HepG2 (cell line): ENCODE data around the gene IL1B. TPM values are rescaled to one million over a fixed set of nuclear protein-coding genes. Genes with fewer than 3 reads are reported as not detected.

ENCODE experiments used
- BHLHE40 ChIP-seq: IDR thresholded peaks from 2 replicates; pipeline ENCODE4 v1.6.1; 2011; ENCODE audit warnings: low read length, improper control_type of control experiment
- CHCHD3 ChIP-seq: sonication (generic); formaldehyde crosslinking; IDR thresholded peaks from 2 replicates; pipeline ENCODE4 v1.8.0; 2022; ENCODE audit warnings: mild to moderate bottlenecking, missing genetic modification reagents, moderate library complexity
- CREM ChIP-seq, 2 experiments: sonication (generic) in 1 of 2; formaldehyde crosslinking in 1 of 2; IDR thresholded peaks; 2 replicates each; pipeline versions ENCODE4 v1.4.0 to v1.6.1; 2016 to 2020; ENCODE audit warnings: antibody characterized with exemption in 1 of 2, mild to moderate bottlenecking in 1 of 2, missing genetic modification reagents in 1 of 2
- GLI4 ChIP-seq: sonication (generic); formaldehyde crosslinking; IDR thresholded peaks from 2 replicates; pipeline ENCODE4 v1.5.1; 2020; ENCODE audit warnings: missing genetic modification reagents, mild to moderate bottlenecking, moderate library complexity, borderline replicate concordance
- KDM1A ChIP-seq: IDR thresholded peaks from 2 replicates; pipeline ENCODE4 v1.6.1; 2016; ENCODE audit warnings: missing compliant biosample characterization
- RNF2 ChIP-seq: fragments of 450-650 bp; conservative IDR thresholded peaks from 2 replicates; pipeline ENCODE4 v1.6.1; 2016; ENCODE audit warnings: low read depth
- STAT5B ChIP-seq: sonication (generic); formaldehyde crosslinking; IDR thresholded peaks from 2 replicates; pipeline ENCODE4 v1.4.0; 2020; ENCODE audit warnings: missing genetic modification reagents
- TBL1XR1 ChIP-seq: fragments of 150-350 bp; IDR thresholded peaks from 2 replicates; pipeline ENCODE4 v1.6.1; 2014; ENCODE audit warnings: borderline replicate concordance, low read length; ENCODE audit not compliant: partially characterized antibody
- WIZ ChIP-seq: sonication (generic); formaldehyde crosslinking; IDR thresholded peaks from 2 replicates; pipeline ENCODE4 v1.5.1; 2020; ENCODE audit warnings: mild to moderate bottlenecking, missing genetic modification reagents
- YEATS2 ChIP-seq: sonication (generic); formaldehyde crosslinking; IDR thresholded peaks from 2 replicates; pipeline ENCODE4 v1.4.0; 2020; ENCODE audit warnings: missing genetic modification reagents, borderline replicate concordance
- ZNF20 ChIP-seq: sonication (generic); formaldehyde crosslinking; IDR thresholded peaks from 2 replicates; pipeline ENCODE4 v1.4.0; 2020; ENCODE audit warnings: mild to moderate bottlenecking, moderate library complexity, missing genetic modification reagents
- ZNF235 ChIP-seq: sonication (generic); formaldehyde crosslinking; IDR thresholded peaks from 2 replicates; pipeline ENCODE4 v1.8.1; 2023; ENCODE audit warnings: mild to moderate bottlenecking, missing genetic modification reagents, borderline replicate concordance
- ZNF605 ChIP-seq: sonication (generic); formaldehyde crosslinking; IDR thresholded peaks from 2 replicates; pipeline ENCODE4 v1.8.0; 2022; ENCODE audit warnings: mild to moderate bottlenecking, missing genetic modification reagents
- ZNF615 ChIP-seq: sonication (generic); formaldehyde crosslinking; IDR thresholded peaks from 2 replicates; pipeline ENCODE4 v1.5.0; 2020; ENCODE audit warnings: mild to moderate bottlenecking, missing genetic modification reagents, borderline replicate concordance
- ZNF776 ChIP-seq: sonication (generic); formaldehyde crosslinking; IDR thresholded peaks from 2 replicates; pipeline ENCODE4 v1.4.0; 2020; ENCODE audit warnings: mild to moderate bottlenecking, missing genetic modification reagents
- polyA plus RNA-seq, 8 experiments: library from polyadenylated mRNA; depleted of rRNA in 3 of 8; stranded (reverse) in 7 of 8; unstranded in 1 of 8; fragments of >200 nt; fragmentation: Illumina TruSeq in 4 of 8; extraction: Trizol in 4 of 8; gene quantifications; 2 replicates each; pipeline versions ENCODE4 v1.2.1 to v1.2.3, GENCODE V29; 2011 to 2016; ENCODE audit warnings: low read depth in 4 of 8, missing spikeins in 1 of 8, mixed read lengths in 1 of 8; ENCODE audit not compliant: insufficient read depth in 1 of 8
- total RNA-seq, 5 experiments: library from RNA; depleted of rRNA; stranded (reverse); fragments of >200 nt; fragmentation: Illumina TruSeq; extraction: Trizol; gene quantifications; 2 replicates each; pipeline ENCODE4 v1.2.3, GENCODE V29; 2016; ENCODE audit warnings: low read depth in 1 of 5
- TF ChIP-seq, protein P1 (sequence below): fragments of 450-650 bp; IDR thresholded peaks from 2 replicates; pipeline ENCODE4 v1.6.1; 2017; ENCODE audit warnings: mild to moderate bottlenecking
- TF ChIP-seq, protein P2 (sequence below): sonication (generic); formaldehyde crosslinking; IDR thresholded peaks from 2 replicates; pipeline ENCODE4 v1.5.1; 2020; ENCODE audit warnings: missing genetic modification reagents, mild to moderate bottlenecking, borderline replicate concordance
- TF ChIP-seq, protein P3 (sequence below): sonication (generic); formaldehyde crosslinking; IDR thresholded peaks from 2 replicates; pipeline ENCODE4 v1.8.0; 2023; ENCODE audit warnings: mild to moderate bottlenecking, missing genetic modification reagents
- TF ChIP-seq, protein P4 (sequence below): sonication (generic); formaldehyde crosslinking; IDR thresholded peaks from 2 replicates; pipeline ENCODE4 v1.5.1; 2020; ENCODE audit warnings: missing genetic modification reagents, mild to moderate bottlenecking, borderline replicate concordance
- TF ChIP-seq, protein P5 (sequence below): sonication (generic); formaldehyde crosslinking; IDR thresholded peaks from 2 replicates; pipeline ENCODE4 v1.8.0; 2022; ENCODE audit warnings: missing genetic modification reagents, mild to moderate bottlenecking, moderate library complexity, borderline replicate concordance

The IL1B gene
- total and polyA plus RNA-seq, 2 of the 13 experiments (the other 11 are each of a cell fraction or from before 2014, with no cell fraction given), result 0.18 TPM; not detected in 1

DNA sequence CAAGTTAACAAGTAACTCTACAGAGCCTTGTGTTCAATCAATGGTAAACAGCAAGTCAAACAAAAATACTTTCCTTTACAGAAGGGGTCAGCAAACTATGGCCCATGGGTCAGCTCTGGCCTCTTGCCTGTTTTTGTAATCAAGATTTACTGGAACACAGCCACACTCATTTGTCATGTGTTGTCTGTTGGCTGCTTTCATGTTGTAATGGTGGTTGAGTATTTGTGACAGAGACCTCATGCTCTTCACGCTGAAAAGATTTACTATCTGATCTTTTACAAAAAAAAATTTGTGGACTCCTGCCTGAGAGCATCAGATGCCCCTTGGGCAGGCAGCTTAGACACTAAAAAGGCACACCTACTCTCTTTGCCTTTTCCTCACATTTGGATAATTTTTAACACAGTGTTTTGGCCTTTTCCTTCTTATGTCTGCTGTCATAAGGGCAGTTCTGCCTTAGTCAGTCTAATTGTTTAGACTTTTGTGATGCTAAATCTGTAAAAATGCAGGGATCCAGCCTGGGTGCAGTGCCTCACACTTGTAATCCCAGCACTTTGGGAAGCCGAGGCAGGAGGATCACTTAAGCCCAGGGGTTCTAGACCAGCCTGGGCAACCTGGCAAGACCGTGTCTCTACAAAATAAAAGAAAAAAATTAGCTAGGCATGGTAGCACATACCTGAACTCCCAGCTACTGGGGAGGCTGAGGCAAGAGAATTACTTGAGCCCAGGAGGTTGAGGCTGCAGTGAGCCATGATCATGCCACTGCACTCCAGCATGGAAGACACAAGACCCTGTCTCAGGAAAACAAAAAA, 18.3 kb downstream of the IL1B start (continued):
- TF ChIP-seq, protein P1, sequence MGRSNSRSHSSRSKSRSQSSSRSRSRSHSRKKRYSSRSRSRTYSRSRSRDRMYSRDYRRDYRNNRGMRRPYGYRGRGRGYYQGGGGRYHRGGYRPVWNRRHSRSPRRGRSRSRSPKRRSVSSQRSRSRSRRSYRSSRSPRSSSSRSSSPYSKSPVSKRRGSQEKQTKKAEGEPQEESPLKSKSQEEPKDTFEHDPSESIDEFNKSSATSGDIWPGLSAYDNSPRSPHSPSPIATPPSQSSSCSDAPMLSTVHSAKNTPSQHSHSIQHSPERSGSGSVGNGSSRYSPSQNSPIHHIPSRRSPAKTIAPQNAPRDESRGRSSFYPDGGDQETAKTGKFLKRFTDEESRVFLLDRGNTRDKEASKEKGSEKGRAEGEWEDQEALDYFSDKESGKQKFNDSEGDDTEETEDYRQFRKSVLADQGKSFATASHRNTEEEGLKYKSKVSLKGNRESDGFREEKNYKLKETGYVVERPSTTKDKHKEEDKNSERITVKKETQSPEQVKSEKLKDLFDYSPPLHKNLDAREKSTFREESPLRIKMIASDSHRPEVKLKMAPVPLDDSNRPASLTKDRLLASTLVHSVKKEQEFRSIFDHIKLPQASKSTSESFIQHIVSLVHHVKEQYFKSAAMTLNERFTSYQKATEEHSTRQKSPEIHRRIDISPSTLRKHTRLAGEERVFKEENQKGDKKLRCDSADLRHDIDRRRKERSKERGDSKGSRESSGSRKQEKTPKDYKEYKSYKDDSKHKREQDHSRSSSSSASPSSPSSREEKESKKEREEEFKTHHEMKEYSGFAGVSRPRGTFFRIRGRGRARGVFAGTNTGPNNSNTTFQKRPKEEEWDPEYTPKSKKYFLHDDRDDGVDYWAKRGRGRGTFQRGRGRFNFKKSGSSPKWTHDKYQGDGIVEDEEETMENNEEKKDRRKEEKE, result no peak
- no peak for TF ChIP-seq CHCHD3 (CRISPR knock-in tag)
- TF ChIP-seq GLI4 (CRISPR knock-in tag), result peak; percentile 54; the same call in 1 of the 2 replicates
- peak; percentile 95 for TF ChIP-seq CREM (IDR thresholded peaks at IDR 0.05)
- no peak for TF ChIP-seq CREM (CRISPR knock-in tag; IDR thresholded peaks at IDR 0.05)
- TF ChIP-seq YEATS2 (CRISPR knock-in tag), result peak; percentile 76; the same call in 1 of the 2 replicates
- TF ChIP-seq ZNF235, result no peak
- peak; percentile 55; the same call in 1 of the 2 replicates for TF ChIP-seq KDM1A (CRISPR knock-in tag)
- TF ChIP-seq, protein P2, sequence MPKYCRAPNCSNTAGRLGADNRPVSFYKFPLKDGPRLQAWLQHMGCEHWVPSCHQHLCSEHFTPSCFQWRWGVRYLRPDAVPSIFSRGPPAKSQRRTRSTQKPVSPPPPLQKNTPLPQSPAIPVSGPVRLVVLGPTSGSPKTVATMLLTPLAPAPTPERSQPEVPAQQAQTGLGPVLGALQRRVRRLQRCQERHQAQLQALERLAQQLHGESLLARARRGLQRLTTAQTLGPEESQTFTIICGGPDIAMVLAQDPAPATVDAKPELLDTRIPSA (CRISPR knock-in tag), result no peak
- no peak for TF ChIP-seq ZNF615 (CRISPR knock-in tag)
- TF ChIP-seq RNF2, result peak; percentile 65; the same call in 1 of the 2 replicates
- TF ChIP-seq, protein P3, sequence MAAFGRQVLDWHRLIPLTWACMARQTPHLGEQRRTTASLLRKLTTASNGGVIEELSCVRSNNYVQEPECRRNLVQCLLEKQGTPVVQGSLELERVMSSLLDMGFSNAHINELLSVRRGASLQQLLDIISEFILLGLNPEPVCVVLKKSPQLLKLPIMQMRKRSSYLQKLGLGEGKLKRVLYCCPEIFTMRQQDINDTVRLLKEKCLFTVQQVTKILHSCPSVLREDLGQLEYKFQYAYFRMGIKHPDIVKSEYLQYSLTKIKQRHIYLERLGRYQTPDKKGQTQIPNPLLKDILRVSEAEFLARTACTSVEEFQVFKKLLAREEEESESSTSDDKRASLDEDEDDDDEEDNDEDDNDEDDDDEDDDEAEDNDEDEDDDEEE (CRISPR knock-in tag), result 0 out of 2 replicates have a peak, but pooled peaks have one; percentile 26
- peak; percentile 84 for TF ChIP-seq TBL1XR1
- peak; percentile 62; the same call in 1 of the 2 replicates for TF ChIP-seq ZNF605 (CRISPR knock-in tag)
- TF ChIP-seq BHLHE40, result peak; percentile 60
- TF ChIP-seq, protein P4, sequence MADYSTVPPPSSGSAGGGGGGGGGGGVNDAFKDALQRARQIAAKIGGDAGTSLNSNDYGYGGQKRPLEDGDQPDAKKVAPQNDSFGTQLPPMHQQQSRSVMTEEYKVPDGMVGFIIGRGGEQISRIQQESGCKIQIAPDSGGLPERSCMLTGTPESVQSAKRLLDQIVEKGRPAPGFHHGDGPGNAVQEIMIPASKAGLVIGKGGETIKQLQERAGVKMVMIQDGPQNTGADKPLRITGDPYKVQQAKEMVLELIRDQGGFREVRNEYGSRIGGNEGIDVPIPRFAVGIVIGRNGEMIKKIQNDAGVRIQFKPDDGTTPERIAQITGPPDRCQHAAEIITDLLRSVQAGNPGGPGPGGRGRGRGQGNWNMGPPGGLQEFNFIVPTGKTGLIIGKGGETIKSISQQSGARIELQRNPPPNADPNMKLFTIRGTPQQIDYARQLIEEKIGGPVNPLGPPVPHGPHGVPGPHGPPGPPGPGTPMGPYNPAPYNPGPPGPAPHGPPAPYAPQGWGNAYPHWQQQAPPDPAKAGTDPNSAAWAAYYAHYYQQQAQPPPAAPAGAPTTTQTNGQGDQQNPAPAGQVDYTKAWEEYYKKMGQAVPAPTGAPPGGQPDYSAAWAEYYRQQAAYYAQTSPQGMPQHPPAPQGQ (CRISPR knock-in tag), result no peak; the same call in 1 of the 2 replicates
- TF ChIP-seq WIZ (CRISPR knock-in tag), result peak; percentile 80; the same call in 1 of the 2 replicates
- no peak for TF ChIP-seq ZNF20 (CRISPR knock-in tag)
- TF ChIP-seq STAT5B (CRISPR knock-in tag), result peak; percentile 24; the same call in 1 of the 2 replicates
- TF ChIP-seq ZNF776 (CRISPR knock-in tag), result no peak
- TF ChIP-seq, protein P5, sequence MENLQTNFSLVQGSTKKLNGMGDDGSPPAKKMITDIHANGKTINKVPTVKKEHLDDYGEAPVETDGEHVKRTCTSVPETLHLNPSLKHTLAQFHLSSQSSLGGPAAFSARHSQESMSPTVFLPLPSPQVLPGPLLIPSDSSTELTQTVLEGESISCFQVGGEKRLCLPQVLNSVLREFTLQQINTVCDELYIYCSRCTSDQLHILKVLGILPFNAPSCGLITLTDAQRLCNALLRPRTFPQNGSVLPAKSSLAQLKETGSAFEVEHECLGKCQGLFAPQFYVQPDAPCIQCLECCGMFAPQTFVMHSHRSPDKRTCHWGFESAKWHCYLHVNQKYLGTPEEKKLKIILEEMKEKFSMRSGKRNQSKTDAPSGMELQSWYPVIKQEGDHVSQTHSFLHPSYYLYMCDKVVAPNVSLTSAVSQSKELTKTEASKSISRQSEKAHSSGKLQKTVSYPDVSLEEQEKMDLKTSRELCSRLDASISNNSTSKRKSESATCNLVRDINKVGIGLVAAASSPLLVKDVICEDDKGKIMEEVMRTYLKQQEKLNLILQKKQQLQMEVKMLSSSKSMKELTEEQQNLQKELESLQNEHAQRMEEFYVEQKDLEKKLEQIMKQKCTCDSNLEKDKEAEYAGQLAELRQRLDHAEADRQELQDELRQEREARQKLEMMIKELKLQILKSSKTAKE (CRISPR knock-in tag), result peak; percentile 91
